Effector CD8-positive, alpha-beta T cell (primary cell): ENCODE results near the gene PRKACG.
"Not testable (repeated sequence)": the region's sequence is repeated elsewhere in the genome, so short reads cannot be mapped to it uniquely, and the experiment has no call there.

Experiments
- DNase-seq: peaks from one replicate; lab custom pipeline; 2025; lab: John Stamatoyannopoulos, UW

The PRKACG gene

GRCh38 chr9:69027355-69028097 is 13.6 kb upstream of the PRKACG start:
- no peak for DNase-seq

DNA sequence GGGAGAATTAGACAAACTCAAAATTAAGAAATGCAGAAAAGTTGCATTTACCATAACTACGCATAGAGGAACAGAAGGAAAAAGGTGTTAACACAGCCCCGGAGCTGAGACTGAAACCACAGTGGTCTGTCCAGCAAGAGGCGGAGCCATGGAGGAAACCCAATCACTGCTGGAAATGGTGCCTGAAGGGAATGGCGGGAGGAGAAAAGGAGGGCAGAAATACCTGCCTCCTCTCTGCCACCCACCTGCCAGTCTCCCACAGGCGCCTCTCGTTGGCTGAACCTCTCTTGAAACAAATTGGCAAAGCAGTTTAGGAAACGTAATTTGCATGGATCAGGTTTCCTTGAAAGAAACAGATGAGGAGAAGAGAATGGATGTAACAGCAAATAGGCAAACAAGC is 9.7 kb upstream of the PRKACG start:
- no peak for DNase-seq

- no peak for DNase-seq
These were observed 6.6 kb upstream of the PRKACG start for GRCh38 chr9:69020301-69021145.

GRCh38 chr9:69019808-69020207 is 5.9 kb upstream of the PRKACG start:
- DNase-seq = no peak

DNA sequence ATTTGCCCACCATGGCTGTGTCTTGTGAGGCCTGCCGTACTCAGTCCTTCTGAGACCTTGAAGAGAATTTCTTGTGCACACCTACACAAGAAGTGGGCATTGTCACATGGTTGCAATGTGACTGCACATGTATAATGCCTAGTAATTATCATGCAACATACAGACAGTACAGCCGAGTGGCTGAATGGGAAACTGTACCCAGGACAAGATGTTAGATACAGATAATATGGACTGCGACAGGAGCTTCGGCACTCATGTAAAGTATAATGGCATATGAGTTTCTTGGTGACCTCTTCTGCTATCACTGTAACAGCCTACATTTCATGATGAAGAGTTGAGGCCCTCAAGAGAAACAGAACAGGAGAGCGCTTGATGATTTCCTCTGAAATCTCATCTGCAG is 4.8 kb upstream of the PRKACG start:
- no peak for DNase-seq

DNA sequence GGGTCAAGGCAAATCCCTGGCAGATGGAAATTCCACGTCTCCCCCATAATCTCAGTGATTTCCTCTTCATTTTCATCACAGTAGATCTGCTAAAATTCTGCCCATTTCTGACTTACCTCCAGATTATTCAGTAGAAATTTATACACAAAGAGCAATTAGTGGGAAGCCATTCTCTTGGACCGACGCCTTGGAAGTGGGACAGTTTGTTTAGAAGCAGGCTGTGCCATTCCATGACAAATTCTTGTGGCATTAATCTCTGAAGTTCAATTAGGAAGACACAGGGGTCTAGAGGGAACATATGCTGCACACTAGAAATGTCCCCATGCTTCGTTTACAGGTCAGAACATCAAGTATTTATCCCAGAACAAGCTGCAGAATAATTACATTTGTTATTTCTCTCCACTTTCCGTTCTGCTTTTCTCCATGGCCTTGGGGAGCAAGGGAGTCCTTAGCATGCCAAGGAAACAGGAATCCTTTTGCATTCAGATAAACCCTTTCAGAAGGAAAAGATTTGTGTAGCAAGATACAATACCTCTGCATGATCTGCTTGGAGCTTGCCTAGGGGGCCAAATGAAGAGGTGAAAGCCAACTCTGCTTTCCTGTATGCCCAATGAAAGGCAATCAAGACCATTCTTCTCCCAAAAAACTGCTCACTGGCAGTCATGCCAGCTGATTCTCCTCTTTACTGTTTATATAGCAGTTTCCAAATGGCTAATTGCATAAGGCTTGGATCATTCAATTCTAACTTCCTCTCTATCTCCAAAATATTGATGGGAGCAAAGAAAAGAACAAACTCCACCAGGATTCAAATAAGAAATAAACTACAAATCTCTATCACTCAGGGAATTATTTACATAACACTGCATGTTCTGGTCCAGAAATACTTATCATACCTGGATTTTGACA is 2.5 kb upstream of the PRKACG start:
- DNase-seq = no peak

DNA sequence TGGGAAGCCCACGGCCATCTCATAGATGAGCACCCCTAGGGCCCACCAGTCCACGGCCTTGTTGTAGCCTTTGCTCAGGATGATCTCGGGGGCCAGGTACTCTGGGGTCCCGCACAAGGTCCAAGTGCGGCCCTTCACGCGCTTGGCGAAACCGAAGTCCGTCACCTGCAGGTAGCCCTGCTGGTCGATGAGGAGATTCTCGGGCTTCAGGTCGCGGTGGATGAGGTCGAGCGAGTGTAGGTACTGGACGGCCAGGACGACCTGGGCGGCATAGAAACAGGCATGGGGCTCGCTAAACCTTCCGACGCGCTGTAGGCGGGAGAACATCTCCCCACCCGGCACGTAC is 558 bp downstream of the PRKACG start:
- DNase-seq = no peak

DNA sequence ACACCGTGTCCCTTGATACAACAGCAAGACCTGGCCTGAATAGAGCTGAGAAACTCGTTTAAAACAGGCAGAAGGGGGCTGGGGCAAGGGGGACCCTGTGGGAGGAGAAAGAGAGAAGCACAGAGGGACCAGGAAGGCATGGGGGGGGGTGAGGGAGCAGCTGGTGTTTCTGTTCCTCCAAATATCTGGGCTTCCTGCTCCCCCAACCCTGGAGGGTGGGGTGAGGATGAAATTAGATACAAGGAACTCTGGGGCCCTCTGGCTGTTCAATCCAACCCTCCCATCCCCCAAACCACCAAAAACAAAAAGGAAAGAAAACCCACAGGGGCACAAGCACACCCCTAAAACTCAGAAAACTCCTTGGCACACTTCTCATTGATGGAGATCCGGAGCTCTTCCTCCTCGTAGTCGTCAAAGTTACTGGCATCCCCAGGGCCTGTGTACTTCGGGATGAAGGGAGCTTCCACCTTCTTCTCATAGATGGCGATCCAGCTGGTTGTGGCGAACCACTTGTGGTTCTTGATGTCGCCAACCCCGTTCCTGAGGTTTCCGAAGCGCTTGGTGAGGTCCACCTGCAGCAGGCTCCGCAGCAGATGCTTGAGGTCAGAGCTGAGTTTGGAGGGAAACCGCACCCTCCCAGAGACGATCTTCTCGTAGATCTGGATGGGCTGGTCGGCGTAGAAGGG is 1.1 kb downstream of the PRKACG start:
- no peak for DNase-seq

DNA sequence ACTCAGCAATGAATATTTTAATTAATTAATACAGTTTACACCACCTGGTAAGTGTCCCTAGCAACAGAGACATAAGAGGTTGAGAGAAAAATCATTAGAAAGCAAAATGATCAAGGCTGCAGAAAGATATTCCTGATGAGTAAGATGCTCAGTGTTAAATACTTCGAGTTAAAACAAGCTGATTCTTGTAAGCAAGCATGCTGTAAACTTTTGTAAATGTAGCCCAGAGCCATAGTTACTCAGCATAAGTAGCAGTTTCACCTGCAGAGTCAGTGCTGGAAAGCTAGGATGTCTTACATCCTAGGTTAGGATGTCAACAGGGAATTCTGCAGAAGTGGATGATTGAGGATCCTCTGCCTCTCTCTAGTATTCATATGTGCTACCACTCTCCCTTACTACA is 4.2 kb downstream of the PRKACG start:
- no peak for DNase-seq

- DNase-seq = no peak
These were observed 9.1 kb downstream of the PRKACG start for GRCh38 chr9:69004836-69005235.

DNA sequence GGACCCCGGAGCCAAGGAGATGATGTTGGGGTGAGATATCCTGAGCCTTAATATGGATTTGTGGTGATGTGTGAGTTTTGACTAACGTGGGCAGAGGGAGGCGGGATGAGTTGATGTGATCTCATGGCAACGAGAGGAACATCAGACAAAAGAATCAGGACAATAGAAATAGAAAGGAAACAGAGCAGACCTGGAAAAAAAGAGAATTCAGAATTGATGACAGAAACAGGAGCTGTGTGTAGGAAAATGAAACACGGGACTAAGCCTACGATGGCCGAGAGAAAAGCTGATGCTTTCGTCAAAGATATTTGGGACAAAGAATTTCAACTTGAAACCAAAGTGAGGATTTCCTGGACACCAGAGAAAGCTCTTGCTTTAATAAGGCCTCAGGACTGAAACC is 10.9 kb downstream of the PRKACG start:
- no peak for DNase-seq

GRCh38 chr9:69001921-69002320 is 12.0 kb downstream of the PRKACG start:
- DNase-seq = no peak

DNA sequence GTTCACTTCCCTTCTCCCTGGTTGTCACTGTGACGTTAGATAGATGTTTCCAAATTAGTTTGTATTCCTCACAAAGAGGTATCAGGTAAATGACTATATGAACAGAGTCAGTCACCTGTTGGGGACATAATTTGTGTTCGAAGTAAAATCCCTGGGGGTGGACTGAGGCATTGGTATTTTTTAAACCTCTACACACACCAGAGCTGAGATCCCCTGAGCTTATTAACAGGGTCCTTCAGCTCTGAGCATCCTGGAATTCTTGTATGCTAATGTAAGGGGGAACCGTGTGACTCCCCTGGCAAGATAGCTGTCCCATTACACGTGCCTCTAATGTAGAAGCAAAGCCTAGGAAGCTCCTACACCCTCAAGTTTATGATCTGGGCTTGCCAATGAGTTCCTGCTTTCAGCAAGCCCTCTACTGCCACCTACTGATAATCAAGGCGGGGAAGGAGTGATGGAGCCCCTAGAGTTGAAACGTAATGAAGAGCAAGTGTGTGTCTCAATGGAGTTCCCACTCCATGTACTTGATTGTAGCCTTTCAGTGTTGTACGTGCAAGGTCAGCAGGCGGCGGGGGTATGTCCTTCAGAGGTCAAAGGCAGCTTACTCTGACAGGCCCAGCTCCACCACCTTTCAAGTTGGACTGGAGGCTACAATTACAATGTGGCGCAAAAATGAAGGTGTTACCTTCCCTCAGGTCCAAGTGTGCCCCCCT is 14.4 kb downstream of the PRKACG start:
- peak; percentile 30 for DNase-seq

DNA sequence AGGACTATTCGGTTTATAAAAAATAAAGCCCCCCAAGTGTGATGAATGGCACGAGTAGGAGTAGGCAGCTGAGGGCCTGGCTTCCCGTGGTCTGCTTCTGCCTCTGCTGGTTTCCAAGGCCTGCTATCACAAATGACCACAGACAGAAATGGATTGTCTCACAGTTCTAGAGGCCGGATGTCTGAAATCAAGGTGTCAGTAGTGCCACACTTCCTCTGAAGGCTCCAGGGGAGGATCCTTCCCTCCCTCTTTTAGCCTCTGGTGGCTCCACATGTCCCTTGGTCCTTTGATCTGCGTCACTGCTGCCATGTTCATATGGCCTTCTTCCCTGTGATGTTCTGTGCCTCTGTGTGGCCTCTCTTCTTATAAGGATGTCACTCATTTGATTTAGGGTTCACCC is 15.1 kb downstream of the PRKACG start:
- DNase-seq = no peak

DNA sequence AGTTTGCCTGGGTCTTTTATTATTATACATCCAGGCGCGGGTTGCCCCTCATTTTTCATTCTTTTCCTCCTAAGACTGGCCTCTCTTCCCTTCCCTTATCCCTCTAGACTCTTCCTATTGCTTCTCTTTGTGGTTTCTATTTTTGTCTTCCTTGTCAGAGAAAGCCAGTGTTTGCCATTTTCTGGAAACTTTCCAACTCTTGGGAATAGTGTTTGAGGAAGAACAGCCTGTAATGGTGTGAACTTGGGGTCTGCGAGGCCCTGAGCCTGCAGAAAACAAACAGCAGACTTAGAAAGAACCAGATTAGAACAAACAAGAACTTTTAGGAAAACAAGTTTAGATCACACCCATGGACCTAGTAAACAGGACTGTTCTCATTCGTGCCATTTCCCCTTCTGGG is 15.5 kb downstream of the PRKACG start:
- DNase-seq = no peak

DNA sequence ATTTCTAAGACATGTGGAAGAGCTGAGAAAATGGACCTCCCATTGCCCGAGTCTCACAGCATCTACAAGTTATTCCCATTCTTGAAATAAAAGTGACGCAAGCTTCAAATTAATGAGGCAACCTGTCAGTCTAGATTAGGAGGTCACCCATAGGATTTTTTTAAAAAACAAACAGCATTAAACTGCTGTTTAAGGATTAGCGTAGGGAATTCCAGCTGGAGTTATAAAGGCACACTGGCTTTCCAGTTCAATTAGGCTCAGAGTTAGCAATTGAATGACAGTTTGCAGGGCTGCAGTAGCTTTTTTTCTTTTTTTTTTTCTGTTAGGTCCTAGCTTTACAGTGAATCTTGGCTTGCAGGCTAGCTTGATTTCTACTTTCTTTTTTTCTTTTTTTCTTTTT is 16.2 kb downstream of the PRKACG start:
- no peak for DNase-seq

- no peak for DNase-seq
These were observed 17.5 kb downstream of the PRKACG start for GRCh38 chr9:68996462-68996861.

GRCh38 chr9:68995776-68996175 is 18.1 kb downstream of the PRKACG start:
- no peak for DNase-seq

DNA sequence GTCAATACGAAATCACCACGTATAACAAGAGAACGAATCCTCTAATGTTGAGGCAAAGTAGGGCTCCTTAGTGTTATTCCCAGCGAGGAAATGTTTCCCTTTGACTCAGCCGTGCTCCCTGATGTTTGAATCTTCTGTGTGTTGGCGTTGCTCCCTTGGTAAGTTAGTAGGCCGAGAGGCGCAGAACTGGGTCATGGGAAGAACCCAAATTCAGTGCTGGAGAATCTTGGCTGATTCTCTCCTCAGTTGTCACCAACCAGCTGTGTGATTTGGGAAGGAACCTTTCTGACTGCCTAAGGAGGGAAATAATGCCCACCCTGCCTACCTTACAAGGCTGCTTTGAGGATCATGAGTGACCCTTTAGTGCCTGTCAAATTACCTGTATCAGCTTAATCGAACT is 22.5 kb downstream of the PRKACG start:
- no peak for DNase-seq

DNA sequence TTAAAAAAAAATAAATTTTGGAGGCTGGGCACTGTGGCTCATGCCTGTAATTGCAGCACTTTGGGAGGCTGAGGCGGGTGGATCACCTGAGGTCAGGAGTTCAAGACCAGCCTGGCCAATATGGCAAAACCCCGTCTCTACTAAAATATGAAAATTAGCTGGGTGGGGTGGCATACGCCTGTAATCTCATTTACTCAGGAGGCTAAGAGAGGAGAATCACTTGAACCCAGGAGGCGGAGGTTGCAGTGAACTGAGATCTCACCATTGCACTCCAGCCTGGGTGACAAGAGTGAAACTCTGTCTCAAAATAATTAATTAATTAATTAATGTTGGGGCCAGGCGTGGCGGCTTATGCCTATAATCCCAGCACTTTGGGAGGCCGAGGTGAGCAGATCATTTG is 27.0 kb downstream of the PRKACG start:
- DNase-seq = not testable (repeated sequence)
